GM18502 (cell line): ENCODE data around the gene TDRD15.
"Not testable (repeated sequence)": the region's sequence is repeated elsewhere in the genome, so short reads cannot be mapped to it uniquely, and the experiment has no call there.

ENCODE experiments used
- ATAC-seq: cut with Tn5 transposase; IDR thresholded peaks from one replicate; pipeline ENCODE4 v1.9.1; 2021; ENCODE audit warnings: mild to moderate bottlenecking; ENCODE audit not compliant: unreplicated experiment, poor library complexity

Gene TDRD15

DNA sequence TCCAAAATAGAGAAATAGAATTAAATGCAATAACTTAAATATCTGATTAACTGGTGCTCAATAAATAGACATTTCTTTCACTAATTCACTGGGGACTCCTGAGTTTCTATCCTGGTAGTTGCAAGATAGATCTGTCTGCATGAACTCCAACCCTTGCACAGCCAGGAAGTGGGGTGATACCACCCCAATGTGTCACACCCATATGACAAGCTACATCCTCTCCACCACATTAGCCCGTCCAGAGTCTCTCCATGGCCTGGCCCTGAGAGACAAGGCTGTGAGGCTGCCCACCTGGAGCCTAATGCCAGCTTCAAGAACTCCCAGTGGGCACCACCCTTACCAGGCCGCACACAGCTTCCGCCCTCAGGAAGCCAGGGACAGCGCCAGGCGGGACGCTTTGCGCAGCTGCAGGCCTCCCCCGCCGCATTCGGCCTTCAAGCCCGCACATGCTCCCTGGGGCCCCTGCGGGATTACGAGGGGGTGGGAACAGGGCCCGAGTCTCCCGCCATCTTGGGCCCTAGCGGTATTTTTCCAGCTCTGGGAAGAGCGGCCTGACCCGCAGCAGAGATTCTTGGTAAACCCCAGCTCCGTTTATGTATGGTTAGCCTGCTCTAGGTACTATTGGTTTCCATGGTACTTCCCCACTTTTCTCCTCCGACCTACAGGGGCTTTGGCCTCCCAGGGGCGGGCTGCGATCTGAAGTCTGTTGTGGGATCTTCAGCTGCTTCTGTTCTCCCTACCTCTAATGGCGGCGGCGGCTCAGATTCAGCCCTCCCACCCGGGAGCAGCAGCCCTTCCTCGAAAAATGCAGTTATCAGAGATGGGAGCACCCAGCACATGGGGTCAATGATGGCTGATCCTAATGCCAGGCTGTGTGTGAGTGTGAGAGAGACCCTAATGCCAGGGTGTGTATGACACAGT is at the start of gene TDRD15:
TDRD15 (plus strand) TSS at position 496 of the 921 bp plus-strand sequence. CDS start 13,500 bp downstream, outside the sequence.
- ATAC-seq = no peak

DNA sequence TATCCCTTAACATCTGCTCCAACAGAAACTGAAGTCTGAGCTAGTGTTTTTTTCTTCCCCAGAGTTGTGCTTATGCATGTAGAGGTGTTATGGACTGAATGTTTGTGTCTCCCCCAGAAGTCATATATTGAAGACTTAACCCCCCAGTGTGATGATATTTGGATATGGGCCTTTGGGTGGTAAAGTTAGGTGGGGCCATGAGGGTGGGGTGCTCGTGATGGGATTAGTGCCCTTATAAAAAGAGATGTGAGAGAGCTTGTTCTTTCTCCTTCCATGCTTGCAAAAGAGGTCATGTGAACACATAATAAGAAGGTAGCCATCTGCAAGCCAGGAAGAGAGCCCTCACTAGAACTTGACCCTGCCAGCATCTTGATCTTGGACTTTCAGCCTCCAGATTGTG is 45.5 kb upstream of the TDRD15 start:
- ATAC-seq = no peak

GRCh38 chr2:21083482-21083881 is 40.3 kb upstream of the TDRD15 start:
- ATAC-seq = no peak

GRCh38 chr2:21084401-21084800 is 39.4 kb upstream of the TDRD15 start:
- ATAC-seq = no peak

GRCh38 chr2:21092308-21092869 is 31.4 kb upstream of the TDRD15 start:
- no peak for ATAC-seq

DNA sequence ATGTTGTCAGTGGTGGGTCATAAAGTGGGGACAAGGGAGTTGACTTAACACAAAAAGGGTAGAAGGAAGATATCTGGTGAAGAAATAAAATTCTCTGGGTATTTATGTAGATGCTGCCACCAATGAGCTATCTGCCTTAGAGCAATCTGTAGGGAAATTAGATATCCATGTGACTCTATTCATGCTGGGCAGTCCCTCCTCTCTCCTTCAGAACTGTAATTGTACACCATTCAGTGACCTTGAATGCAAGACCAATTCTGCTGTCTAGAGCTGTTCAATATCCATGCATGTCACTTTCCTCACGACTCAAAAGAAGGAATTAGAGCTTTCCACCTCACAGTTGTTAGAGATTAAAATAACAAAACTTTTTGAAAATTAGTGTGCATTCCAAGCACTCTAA is 28.6 kb upstream of the TDRD15 start:
- ATAC-seq = no peak

GRCh38 chr2:21095714-21096113 is 28.1 kb upstream of the TDRD15 start:
- ATAC-seq = no peak

DNA sequence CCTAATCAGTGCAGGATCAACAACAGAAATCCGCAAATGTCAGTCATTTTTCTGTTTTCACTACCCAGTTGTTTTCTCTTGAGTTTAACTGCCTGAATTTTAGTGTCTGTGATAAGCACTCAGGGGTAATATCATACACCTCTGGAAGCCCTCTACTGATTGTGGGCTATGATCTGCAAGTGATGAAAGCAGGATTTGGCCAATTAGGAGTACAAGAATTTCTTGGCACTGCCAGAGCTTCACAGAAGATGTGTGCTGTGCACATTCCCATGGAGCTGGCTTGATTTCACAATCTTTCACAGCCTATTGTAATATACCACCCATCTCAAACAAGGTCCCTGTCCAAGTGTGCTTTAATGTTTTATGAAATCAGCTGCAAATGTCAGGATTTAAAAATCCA is 27.3 kb upstream of the TDRD15 start:
- ATAC-seq = no peak

DNA sequence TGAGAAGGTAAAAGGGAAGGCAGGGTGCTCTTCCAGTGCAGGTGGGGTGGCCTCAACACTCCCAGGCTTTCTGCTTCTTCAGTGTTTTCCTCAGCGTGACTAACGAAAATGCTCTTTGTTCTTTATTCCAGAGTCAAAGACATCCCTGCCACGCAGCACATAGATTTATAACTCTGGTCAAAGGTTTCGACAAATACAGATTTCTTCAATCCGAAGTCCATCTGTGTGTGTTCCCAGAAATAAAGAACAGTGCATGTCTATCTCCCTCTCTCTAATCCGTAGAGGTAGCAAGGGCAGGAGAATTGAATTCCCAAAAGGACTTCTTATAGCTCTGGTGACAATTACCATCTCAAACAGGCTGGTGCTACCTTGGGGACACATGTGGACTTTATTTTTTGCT is 26.4 kb upstream of the TDRD15 start:
- no peak for ATAC-seq

- no peak for ATAC-seq
Measured at GRCh38 chr2:21098294-21098693, 25.5 kb upstream of the TDRD15 start.

- ATAC-seq = no peak
Measured at GRCh38 chr2:21099281-21099907, 24.4 kb upstream of the TDRD15 start.

GRCh38 chr2:21101514-21102155 is 22.1 kb upstream of the TDRD15 start:
- not testable (repeated sequence) for ATAC-seq

DNA sequence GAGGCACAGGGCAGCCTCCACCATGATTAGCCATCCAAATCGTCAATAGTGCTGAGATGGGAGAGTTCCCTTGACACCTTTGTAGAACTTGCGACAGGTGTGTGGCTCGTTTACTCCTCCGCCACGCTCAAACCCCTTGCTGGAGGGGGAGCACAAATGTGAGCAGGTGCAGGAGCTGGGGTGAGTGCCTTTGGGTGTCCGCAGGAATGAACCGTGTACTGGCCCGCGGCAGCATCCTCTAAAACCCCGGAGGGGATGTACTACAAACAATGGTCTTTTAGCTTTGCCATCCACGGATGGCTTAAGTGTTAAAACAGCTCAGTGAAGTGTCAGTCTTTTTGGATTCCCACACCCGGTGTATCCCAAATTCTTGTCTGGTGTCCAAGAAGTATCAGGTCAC is 21.4 kb upstream of the TDRD15 start:
- ATAC-seq = no peak

DNA sequence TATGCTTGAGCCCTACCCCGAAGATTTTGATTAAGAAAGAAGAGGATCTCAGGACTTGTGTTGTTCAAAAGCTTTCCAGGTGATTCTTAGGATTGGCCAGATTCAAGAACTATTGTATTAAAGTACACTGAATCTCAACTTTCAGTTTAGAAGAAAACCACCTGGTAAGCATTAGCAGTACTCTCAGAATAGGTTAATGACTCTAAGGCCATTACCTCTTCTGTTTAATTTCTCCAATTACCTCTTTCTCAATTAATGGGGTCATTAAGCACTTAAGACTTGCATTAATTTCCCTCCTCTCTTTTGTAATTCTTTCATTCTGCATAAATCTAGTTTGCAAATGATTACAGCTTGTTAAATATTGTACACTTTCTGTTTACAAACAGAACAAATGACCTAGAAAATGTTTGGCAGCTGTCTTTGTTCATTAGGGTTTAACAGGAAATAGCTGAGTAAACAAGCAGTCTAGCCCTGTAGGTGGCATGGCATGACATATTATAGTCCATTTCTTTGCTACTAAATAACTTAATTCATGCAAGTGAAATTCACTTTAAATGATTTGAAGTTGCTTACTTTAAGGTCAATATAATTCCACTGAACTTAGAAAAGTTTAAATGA is 20.4 kb upstream of the TDRD15 start:
- no peak for ATAC-seq

- ATAC-seq = no peak
Measured at GRCh38 chr2:21104030-21104660, 19.6 kb upstream of the TDRD15 start.

- no peak for ATAC-seq
Measured at GRCh38 chr2:21111012-21111411, 12.8 kb upstream of the TDRD15 start.

DNA sequence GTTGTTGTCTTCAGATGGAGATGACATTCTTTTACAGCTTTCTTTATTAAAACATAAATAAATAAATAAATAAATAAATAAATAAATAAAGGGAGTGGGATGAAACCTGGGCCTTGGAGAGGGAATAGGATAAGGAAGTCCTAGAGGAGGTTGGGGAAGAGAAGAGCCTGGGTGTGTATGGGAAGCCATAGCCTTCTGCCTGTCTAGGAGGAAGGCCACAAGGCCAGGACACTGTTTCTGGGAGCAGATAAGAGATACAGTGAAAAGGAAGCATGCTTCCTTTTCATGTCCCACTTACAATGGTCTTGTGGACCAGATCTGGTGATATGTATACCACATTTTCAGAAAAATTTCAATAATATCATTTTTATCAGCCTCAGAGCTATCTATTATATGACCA is 6.1 kb upstream of the TDRD15 start:
- ATAC-seq = no peak

DNA sequence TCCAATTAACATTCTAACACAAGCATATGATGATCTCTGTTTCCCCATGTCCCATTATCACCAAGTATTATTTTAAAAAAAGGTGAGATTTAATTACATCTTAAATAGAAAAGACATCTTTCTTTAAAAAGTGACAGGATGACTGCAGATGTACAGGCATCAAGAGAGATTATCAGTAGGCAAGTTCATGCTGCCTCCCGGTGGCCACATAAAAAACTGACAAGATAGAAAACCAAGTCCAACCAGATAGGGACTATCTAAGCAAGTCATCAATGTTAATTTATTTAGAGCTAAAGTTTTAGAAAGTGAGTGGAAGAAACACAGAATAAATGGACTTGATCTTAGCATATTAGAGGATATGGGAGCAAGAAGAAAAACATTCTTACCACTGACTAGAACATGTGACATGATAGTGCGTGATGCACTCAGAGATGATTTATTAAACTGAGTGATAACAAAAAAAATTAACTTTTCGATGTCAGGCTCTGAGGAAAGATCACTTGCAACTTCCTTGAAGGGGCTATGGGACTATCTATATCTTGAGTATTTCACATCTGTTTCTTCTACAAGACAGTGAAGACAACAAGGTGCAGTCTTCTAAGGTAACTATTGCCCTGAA is 5.4 kb upstream of the TDRD15 start:
- ATAC-seq = no peak

DNA sequence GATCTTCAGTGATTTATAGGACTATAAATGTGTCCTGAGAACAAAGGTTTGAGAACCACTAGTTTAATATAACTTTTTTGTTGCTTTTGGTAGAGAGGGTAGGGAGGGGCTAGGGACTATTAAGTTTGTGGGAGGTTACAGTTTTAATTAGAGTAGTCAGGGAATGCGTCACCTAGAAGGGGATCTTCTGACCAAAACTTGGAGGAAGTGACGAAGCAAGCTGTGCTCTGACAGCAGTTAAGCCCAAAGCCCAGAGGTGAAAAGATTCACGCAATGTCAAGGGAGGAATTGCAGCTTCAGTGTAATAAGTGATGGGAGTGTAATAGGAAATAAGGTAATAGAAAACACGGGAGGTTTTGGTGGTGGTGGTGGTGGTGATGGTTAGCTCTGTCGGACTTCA is 8.1 kb downstream of the TDRD15 start:
- ATAC-seq = no peak

GRCh38 chr2:21135585-21135984 is 11.8 kb downstream of the TDRD15 start:
- ATAC-seq = no peak
